ENCODE measurements around the gene FSHR. TPM values are rescaled to one million over a fixed set of nuclear protein-coding genes. Genes with fewer than 3 reads are reported as not detected.

FSHR gene
- total RNA-seq, 2 donors from 2014 or later, result not detected

DNA sequence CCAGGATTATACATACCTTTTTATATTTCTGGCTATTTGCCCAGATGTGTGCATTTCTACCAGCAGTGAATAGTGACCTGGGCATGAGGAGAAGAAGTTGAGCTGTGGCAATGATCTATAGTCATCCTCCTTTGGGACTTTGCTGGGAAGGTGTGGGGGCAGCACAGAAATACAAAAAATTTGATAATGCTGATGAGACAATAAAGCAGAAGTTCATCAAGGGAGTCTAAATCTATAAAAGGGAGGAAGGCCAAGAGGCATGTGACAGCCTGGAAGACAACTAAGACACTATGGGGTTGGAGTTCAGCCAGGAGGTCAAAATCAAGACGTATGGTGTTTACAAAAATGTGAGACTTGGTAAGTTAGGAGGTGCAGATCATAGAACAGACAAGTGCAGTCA lies 52.2 kb downstream of the FSHR start:
- ATAC-seq (no peak), DNase-seq (ENCODE audit: low spot score) (no peak)
- no peaks in the 10 kb centered on the region for H3K36me3 Mint-ChIP-seq
- no peak overlapping the region for H3K4me3 Mint-ChIP-seq
- H3K4me1 Mint-ChIP-seq (ENCODE audit: low read depth in 2 of 2), result no peaks in the 10 kb centered on the region
- no peaks in the 10 kb centered on the region for H3K27me3 Mint-ChIP-seq
- H3K9me3 Mint-ChIP-seq, result peaks cover 22% of the 10 kb centered on the region
- no peak overlapping the region for H3K27ac Mint-ChIP-seq

- no peaks in the 10 kb centered on the region for H3K4me1 Mint-ChIP-seq (ENCODE audit: low read depth in 2 of 2)
- H3K9me3 Mint-ChIP-seq, result peaks cover 11% of the 10 kb centered on the region
- ATAC-seq (no peak), DNase-seq (ENCODE audit: low spot score) (no peak)
- no peaks in the 10 kb centered on the region for H3K36me3 Mint-ChIP-seq
- H3K27ac Mint-ChIP-seq, result no peak overlapping the region
- H3K4me3 Mint-ChIP-seq, result no peak overlapping the region
- no peaks in the 10 kb centered on the region for H3K27me3 Mint-ChIP-seq
These were observed 73.6 kb downstream of the FSHR start for GRCh38 chr2:49080681-49081080.

DNA sequence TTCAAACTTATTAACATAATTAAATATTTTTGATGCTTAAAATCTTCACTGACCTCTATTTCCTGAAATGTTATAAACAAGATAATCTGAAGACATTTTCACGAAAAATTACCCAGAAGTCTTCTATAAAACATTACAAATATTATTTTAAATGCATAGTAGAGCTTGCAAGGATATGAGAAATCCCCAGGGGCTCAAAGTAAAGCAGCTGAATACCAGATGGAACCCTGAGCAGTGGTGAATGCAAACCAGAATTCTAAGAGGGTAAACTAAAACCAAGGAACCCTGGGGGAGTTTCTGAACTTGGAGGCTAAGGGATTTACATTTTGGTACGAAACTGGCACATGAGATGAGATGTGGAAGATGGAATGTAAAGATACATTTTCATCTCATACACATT lies 83.6 kb downstream of the FSHR start:
- Mint-ChIP-seq H3K27me3 (no peaks in the 10 kb centered on the region), H3K9me3 (peaks cover 17% of the 10 kb centered on the region)

DNA sequence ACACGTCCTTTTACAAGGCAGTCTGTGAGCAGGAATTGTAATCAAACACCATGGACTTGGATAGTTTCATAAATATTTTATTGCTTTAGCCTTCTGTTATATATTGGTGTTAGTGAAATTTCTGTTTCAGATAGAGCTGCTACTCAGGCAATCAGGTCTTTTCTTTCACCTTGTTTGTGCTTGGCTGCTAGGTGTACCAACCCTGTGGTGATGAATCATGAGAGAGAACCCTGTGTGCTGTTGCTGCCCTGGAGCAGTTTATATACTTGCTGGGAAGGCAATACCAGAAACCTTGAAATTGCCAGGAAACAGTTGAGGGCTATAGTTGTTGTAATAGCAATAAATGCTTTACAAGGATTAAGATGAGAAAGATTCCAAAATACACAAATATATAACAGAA lies 84.5 kb downstream of the FSHR start:
- Mint-ChIP-seq H3K4me3 (no peak overlapping the region), H3K27me3 (no peaks in the 10 kb centered on the region), H3K27ac (no peak overlapping the region), H3K4me1 (ENCODE audit: low read depth in 2 of 2) (no peaks in the 10 kb centered on the region), H3K36me3 (peaks cover 5% of the 10 kb centered on the region), H3K9me3 (peaks cover 17% of the 10 kb centered on the region)
- DNase-seq (ENCODE audit: low spot score), result no peak
- no peak for ATAC-seq

More for the DNA sequence above, 83.6 kb downstream of the FSHR start:
- ATAC-seq (no peak), DNase-seq (ENCODE audit: low spot score) (no peak)
- Mint-ChIP-seq H3K36me3 (peaks cover 5% of the 10 kb centered on the region), H3K4me1 (ENCODE audit: low read depth in 2 of 2) (no peaks in the 10 kb centered on the region), H3K27ac (no peak overlapping the region), H3K4me3 (no peak overlapping the region)

GRCh38 chr2:49068613-49069012 lies 85.7 kb downstream of the FSHR start:
- H3K4me1 Mint-ChIP-seq (ENCODE audit: low read depth in 2 of 2), result no peaks in the 10 kb centered on the region
- H3K27ac Mint-ChIP-seq, result no peak overlapping the region
- no peak for ATAC-seq
- H3K27me3 Mint-ChIP-seq, result no peaks in the 10 kb centered on the region
- no peak for DNase-seq (ENCODE audit: low spot score)
- H3K9me3 Mint-ChIP-seq, result peaks cover 12% of the 10 kb centered on the region
- no peak overlapping the region for H3K4me3 Mint-ChIP-seq
- no peaks in the 10 kb centered on the region for H3K36me3 Mint-ChIP-seq

- Mint-ChIP-seq H3K27me3 (no peaks in the 10 kb centered on the region), H3K27ac (no peak overlapping the region), H3K4me1 (ENCODE audit: low read depth in 2 of 2) (no peaks in the 10 kb centered on the region), H3K36me3 (no peaks in the 10 kb centered on the region), H3K9me3 (peaks cover 14% of the 10 kb centered on the region), H3K4me3 (no peak overlapping the region)
- no peak for DNase-seq (ENCODE audit: low spot score)
- ATAC-seq, result no peak
These were observed 86.3 kb downstream of the FSHR start for GRCh38 chr2:49067971-49068370.

DNA sequence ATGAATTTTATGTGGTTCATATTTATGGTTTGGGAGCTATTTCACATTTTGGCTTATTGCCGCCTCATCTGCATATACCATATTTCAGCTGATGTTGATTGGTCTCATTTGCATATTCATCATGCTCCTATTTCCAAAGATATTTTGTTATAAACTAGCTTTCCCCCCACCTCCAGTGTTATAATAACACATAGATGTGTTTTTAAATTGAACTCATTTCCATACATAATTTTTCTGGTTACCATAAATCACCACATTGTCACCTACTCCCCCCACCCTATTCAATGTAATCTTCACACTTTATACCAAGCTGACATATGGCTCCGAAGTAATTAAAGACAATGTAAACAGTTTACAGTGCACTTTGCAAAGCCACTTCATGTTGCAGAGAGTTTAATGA lies 101.2 kb downstream of the FSHR start:
- no peak overlapping the region for H3K4me3 Mint-ChIP-seq
- no peak for DNase-seq (ENCODE audit: low spot score)
- H3K4me1 Mint-ChIP-seq (ENCODE audit: low read depth in 2 of 2), result no peaks in the 10 kb centered on the region

DNA sequence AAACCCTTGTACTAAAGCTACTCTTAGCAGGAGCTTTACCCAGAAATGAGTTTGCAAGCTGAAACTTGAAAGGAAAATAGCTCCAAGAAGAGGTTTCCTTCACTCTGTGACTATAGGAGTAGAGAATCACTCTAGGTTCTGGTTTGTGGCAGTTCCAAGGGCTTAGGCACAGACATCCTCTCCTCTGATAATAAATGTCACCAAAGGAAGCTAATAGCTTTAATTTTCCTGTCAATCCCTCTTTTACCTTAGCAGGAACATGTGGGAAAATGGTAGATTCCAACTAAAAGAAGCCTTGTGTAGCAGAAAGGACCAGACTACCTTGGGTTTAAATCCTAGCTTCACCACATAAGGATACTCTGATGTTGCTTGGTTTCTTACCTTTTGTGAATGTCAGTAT lies 104.0 kb downstream of the FSHR start:
- DNase-seq (ENCODE audit: low spot score) (no peak), ATAC-seq (no peak)
- H3K9me3 Mint-ChIP-seq, result peaks cover 6% of the 10 kb centered on the region
- H3K4me1 Mint-ChIP-seq (ENCODE audit: low read depth in 2 of 2), result no peaks in the 10 kb centered on the region
- no peak overlapping the region for H3K4me3 Mint-ChIP-seq
- H3K27me3 Mint-ChIP-seq, result no peaks in the 10 kb centered on the region
- no peaks in the 10 kb centered on the region for H3K36me3 Mint-ChIP-seq
- no peak overlapping the region for H3K27ac Mint-ChIP-seq

More for the DNA sequence above, 101.2 kb downstream of the FSHR start:
- no peak for ATAC-seq
- Mint-ChIP-seq H3K27ac (no peak overlapping the region), H3K27me3 (no peaks in the 10 kb centered on the region), H3K9me3 (peaks cover 12% of the 10 kb centered on the region), H3K36me3 (peaks cover 10% of the 10 kb centered on the region)

DNA sequence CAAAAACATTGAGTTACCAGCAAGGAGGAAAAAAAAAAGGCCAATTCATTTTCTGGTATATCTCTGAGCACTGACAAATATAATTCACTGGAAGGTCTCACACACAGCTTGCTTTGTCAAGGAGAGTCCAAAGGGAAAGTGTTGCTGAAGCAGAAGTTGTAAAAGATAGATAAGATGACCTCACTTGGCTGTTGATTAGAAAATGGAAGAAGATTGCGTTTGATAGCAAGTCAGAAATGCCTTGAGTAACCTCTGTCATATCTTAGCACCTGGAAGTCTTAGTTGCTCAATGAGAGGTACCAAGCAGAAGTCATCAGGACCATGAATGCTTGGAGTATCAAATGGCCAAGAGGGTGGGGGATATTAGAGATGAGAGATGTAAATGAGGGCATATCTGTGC lies 105.2 kb downstream of the FSHR start:
- Mint-ChIP-seq H3K27ac (no peak overlapping the region), H3K9me3 (peaks cover 6% of the 10 kb centered on the region), H3K36me3 (no peaks in the 10 kb centered on the region), H3K27me3 (no peaks in the 10 kb centered on the region), H3K4me3 (no peak overlapping the region), H3K4me1 (ENCODE audit: low read depth in 2 of 2) (no peaks in the 10 kb centered on the region)
- DNase-seq (ENCODE audit: low spot score) (no peak), ATAC-seq (no peak)

- no peak overlapping the region for H3K4me3 Mint-ChIP-seq
- no peak for ATAC-seq
- no peak for DNase-seq (ENCODE audit: low spot score)
- no peaks in the 10 kb centered on the region for H3K27me3 Mint-ChIP-seq
- no peak overlapping the region for H3K27ac Mint-ChIP-seq
- H3K9me3 Mint-ChIP-seq, result peaks cover 3% of the 10 kb centered on the region
- H3K4me1 Mint-ChIP-seq (ENCODE audit: low read depth in 2 of 2), result no peaks in the 10 kb centered on the region
- no peaks in the 10 kb centered on the region for H3K36me3 Mint-ChIP-seq
These were observed 109.2 kb downstream of the FSHR start for GRCh38 chr2:49045083-49045482.

GRCh38 chr2:49044350-49045079 lies 109.8 kb downstream of the FSHR start:
- Mint-ChIP-seq H3K4me3 (no peak overlapping the region), H3K27me3 (no peaks in the 10 kb centered on the region), H3K4me1 (ENCODE audit: low read depth in 2 of 2) (no peaks in the 10 kb centered on the region), H3K9me3 (peaks cover 3% of the 10 kb centered on the region), H3K36me3 (no peaks in the 10 kb centered on the region), H3K27ac (no peak overlapping the region)
- no peak for ATAC-seq
- DNase-seq (ENCODE audit: low spot score), result no peak

DNA sequence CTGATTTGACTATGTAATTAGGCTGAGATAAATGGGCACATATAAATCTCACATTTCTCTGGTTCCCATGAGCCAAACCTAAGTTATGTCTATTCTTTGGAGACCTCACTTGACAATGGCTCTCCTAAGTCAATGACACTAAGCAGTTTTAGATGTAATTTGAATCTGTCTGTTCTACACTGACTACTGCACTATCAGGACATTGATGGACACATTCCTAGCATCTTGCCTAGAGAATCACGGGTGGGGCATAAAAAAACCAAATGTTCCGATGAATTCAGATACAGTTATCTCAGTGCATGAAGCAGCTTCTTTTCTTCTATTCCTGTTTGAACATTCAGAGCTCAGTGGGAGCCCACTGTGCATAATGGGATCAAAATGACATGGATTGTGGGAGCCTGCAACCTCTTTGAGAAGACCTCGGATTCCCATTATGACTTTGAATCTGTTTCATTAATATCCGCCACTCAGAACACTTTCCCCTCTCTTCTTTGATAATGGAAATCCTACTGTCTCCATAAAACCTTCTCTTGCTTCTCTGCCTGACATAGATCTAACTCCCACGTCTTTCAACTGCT lies 110.8 kb downstream of the FSHR start:
- DNase-seq (ENCODE audit: low spot score), result no peak
- H3K4me3 Mint-ChIP-seq, result no peak overlapping the region
- no peaks in the 10 kb centered on the region for H3K36me3 Mint-ChIP-seq
- H3K27ac Mint-ChIP-seq, result no peak overlapping the region
- no peak for ATAC-seq
- H3K27me3 Mint-ChIP-seq, result no peaks in the 10 kb centered on the region
- H3K4me1 Mint-ChIP-seq (ENCODE audit: low read depth in 2 of 2), result no peaks in the 10 kb centered on the region
- peaks cover 3% of the 10 kb centered on the region for H3K9me3 Mint-ChIP-seq

- Mint-ChIP-seq H3K27me3 (no peaks in the 10 kb centered on the region), H3K36me3 (no peaks in the 10 kb centered on the region), H3K9me3 (peaks cover 6% of the 10 kb centered on the region), H3K4me3 (no peak overlapping the region), H3K27ac (no peak overlapping the region), H3K4me1 (ENCODE audit: low read depth in 2 of 2) (no peaks in the 10 kb centered on the region)
- no peak for DNase-seq (ENCODE audit: low spot score)
- ATAC-seq, result no peak
These were observed 111.8 kb downstream of the FSHR start for GRCh38 chr2:49042488-49042887.

DNA sequence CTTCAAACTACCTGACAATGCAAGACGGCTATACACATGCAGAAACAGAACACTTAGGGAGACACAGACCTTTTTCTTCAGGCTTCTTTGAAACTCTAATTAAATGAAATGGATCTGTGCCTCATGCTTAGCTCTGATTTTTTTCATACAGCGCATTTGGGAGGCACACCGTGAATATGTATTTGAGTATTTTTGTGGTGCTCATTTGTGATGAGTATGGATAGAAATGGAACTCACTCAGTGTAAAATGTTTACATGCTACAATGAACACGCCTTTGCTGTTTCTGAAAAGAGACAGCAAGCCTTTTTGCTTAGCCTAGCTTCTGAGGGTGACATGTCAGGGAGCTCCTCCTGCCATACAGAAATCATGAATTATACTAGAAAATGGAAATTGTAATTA lies 113.3 kb downstream of the FSHR start:
- ATAC-seq (no peak), DNase-seq (ENCODE audit: low spot score) (no peak)
- Mint-ChIP-seq H3K4me1 (ENCODE audit: low read depth in 2 of 2) (no peaks in the 10 kb centered on the region), H3K27me3 (no peaks in the 10 kb centered on the region), H3K9me3 (peaks cover 7% of the 10 kb centered on the region), H3K36me3 (no peaks in the 10 kb centered on the region), H3K27ac (no peak overlapping the region), H3K4me3 (no peak overlapping the region)

GRCh38 chr2:49037197-49037596 lies 117.1 kb downstream of the FSHR start:
- no peak overlapping the region for H3K4me3 Mint-ChIP-seq
- DNase-seq (ENCODE audit: low spot score), result no peak
- H3K36me3 Mint-ChIP-seq, result no peaks in the 10 kb centered on the region
- H3K4me1 Mint-ChIP-seq (ENCODE audit: low read depth in 2 of 2), result no peaks in the 10 kb centered on the region
- H3K27me3 Mint-ChIP-seq, result no peaks in the 10 kb centered on the region
- H3K27ac Mint-ChIP-seq, result no peak overlapping the region
- no peak for ATAC-seq
- peaks cover 4% of the 10 kb centered on the region for H3K9me3 Mint-ChIP-seq

Data from natural killer cell treated with Interleukin-12 subunit alpha and Interleukin-12 subunit beta and Interleukin-15 and Interleukin-18, amount 100 ng/mL, for 72 hours (primary cell).